ENCODE results near the gene SNX5.
A peak's percentile ranks its signal among the peaks of the same experiment; 100 is the strongest.

The SNX5 gene

GRCh38 chr20:17968366-17969277 is at the start of gene SNX5, which contains the start of gene MGME1:
SNX5 (minus strand) TSS chr20:17968794; CDS start chr20:17968425, 369 bp downstream.
MGME1 (plus strand) TSS chr20:17969018; CDS start chr20:17969860, 842 bp downstream.
- DNase-seq = peak; percentile 100

- no peak for DNase-seq
Observed at GRCh38 chr20:18018100-18018499, 49.5 kb upstream of the SNX5 start.

- DNase-seq = no peak
Observed at GRCh38 chr20:18016772-18017171, 48.2 kb upstream of the SNX5 start.

GRCh38 chr20:18014411-18014810 is 45.8 kb upstream of the SNX5 start:
- no peak for DNase-seq

GRCh38 chr20:18012901-18013300 is 44.3 kb upstream of the SNX5 start:
- no peak for DNase-seq

- DNase-seq = no peak
Observed at GRCh38 chr20:18011951-18012645, 43.5 kb upstream of the SNX5 start.

- no peak for DNase-seq
Observed at GRCh38 chr20:18011482-18011881, 42.9 kb upstream of the SNX5 start.

- no peak for DNase-seq
Observed at GRCh38 chr20:18009116-18009515, 40.5 kb upstream of the SNX5 start.

- DNase-seq = no peak
Observed at GRCh38 chr20:18007534-18008292, 39.1 kb upstream of the SNX5 start.

GRCh38 chr20:18006684-18007083 is 38.1 kb upstream of the SNX5 start:
- no peak for DNase-seq

- DNase-seq = no peak
Observed at GRCh38 chr20:18005990-18006364, 37.4 kb upstream of the SNX5 start.

GRCh38 chr20:18005170-18005989 is 36.8 kb upstream of the SNX5 start:
- peak; percentile 76 for DNase-seq

- DNase-seq = peak; percentile 19
Observed at GRCh38 chr20:18004384-18005031, 35.9 kb upstream of the SNX5 start.

GRCh38 chr20:18003897-18004296 is 35.3 kb upstream of the SNX5 start:
- DNase-seq = peak; percentile 29

- DNase-seq = no peak
Observed at GRCh38 chr20:18001131-18001921, 32.7 kb upstream of the SNX5 start.

- DNase-seq = no peak
Observed at GRCh38 chr20:17999566-17999965, 31.0 kb upstream of the SNX5 start.

GRCh38 chr20:17998446-17998845 is 29.9 kb upstream of the SNX5 start:
- no peak for DNase-seq

GRCh38 chr20:17995967-17996819 is 27.6 kb upstream of the SNX5 start:
- DNase-seq = peak; percentile 74

- peak; percentile 64 for DNase-seq
Observed at GRCh38 chr20:17993546-17993945, 25.0 kb upstream of the SNX5 start.
